Activated T-helper 1 cell treated with anti-CD3 and anti-CD28 coated beads, Interleukin-2, amount 50 U/mL, for 16 hours (primary cell): ENCODE measurements around the gene LHX6.

Experiments used
- DNase-seq, 2 donors: peaks; one replicate each; pipeline ENCODE4 v3.0.0-alpha.2; 2020; ENCODE audit warnings: low read depth in 1 of 2, low spot score in 1 of 2

LHX6 gene

GRCh38 chr9:122216138-122216797 lies 12.5 kb downstream of the LHX6 start:
- DNase-seq, result no peak

GRCh38 chr9:122215663-122216062 lies 13.1 kb downstream of the LHX6 start:
- DNase-seq, result no peak

- DNase-seq, result no peak
Measured at GRCh38 chr9:122214507-122214906, 14.2 kb downstream of the LHX6 start.

GRCh38 chr9:122213589-122214413 lies 15.0 kb downstream of the LHX6 start:
- peak in 1 of 2 donors; percentile 6 for DNase-seq

- no peak for DNase-seq
Measured at GRCh38 chr9:122213102-122213588, 15.6 kb downstream of the LHX6 start.

GRCh38 chr9:122212473-122213004 lies 16.2 kb downstream of the LHX6 start:
- DNase-seq, result no peak

GRCh38 chr9:122209451-122209850 lies 19.3 kb downstream of the LHX6 start:
- DNase-seq, result no peak

- DNase-seq, result no peak
Measured at GRCh38 chr9:122207096-122207495, 21.7 kb downstream of the LHX6 start.

GRCh38 chr9:122206118-122207046 lies 22.4 kb downstream of the LHX6 start:
- no peak for DNase-seq

GRCh38 chr9:122205176-122205575 lies 23.6 kb downstream of the LHX6 start:
- no peak for DNase-seq

GRCh38 chr9:122204491-122204890 lies 24.3 kb downstream of the LHX6 start:
- no peak for DNase-seq

GRCh38 chr9:122204055-122204454 lies 24.7 kb downstream of the LHX6 start:
- no peak for DNase-seq

- no peak for DNase-seq
Measured at GRCh38 chr9:122202111-122202510, 26.6 kb downstream of the LHX6 start.

GRCh38 chr9:122201641-122202040 lies 27.1 kb downstream of the LHX6 start:
- no peak for DNase-seq

GRCh38 chr9:122200960-122201595 lies 27.7 kb downstream of the LHX6 start:
- DNase-seq, result no peak

- no peak for DNase-seq
Measured at GRCh38 chr9:122197882-122198281, 30.9 kb downstream of the LHX6 start.

GRCh38 chr9:122197426-122197825 lies 31.3 kb downstream of the LHX6 start:
- DNase-seq, result no peak

GRCh38 chr9:122195875-122196274 lies 32.9 kb downstream of the LHX6 start:
- no peak for DNase-seq

- no peak for DNase-seq
Measured at GRCh38 chr9:122193651-122194050, 35.1 kb downstream of the LHX6 start.

GRCh38 chr9:122192914-122193525 lies 35.7 kb downstream of the LHX6 start:
- DNase-seq, result no peak
